Spleen (tissue), 7 donors: ENCODE data around the gene DENND2D.

Experiments used
- POLR2A ChIP-seq, 3 donors: fragments of 450-650 bp; IDR thresholded peaks; one replicate each; pipeline ENCODE4 v1.5.1; 2017; ENCODE audit warnings: antibody characterized with exemption in 3 of 3, mild to moderate bottlenecking in 1 of 3
- TF ChIP-seq, protein P1 (sequence below), 11 experiments: fragments of 200-600 bp in 7 of 11; fragments of 450-650 bp in 4 of 11; sonication (generic) in 4 of 11; IDR thresholded peaks in 8 of 11; conservative IDR thresholded peaks in 3 of 11; 1 replicate in 7 of 11; 2 replicates in 4 of 11; pipeline versions ENCODE4 v1.4.0 to v1.8.0; 2016 to 2021; ENCODE audit warnings: antibody characterized with exemption in 11 of 11, inconsistent platforms in 4 of 11, mild to moderate bottlenecking in 1 of 11
- donor health status: DM: no; HTN: no; CAD: no; lungs with moderate emphysema.
- donor health status: DM: no; HTN: no; CAD: no.
- donor health status: DM: no; HTN: no; CAD: no.

GRCh38 chr1:111141245-111142220 lies 58.9 kb downstream of the DENND2D start:
- TF ChIP-seq POLR2A (IDR thresholded peaks at IDR 0.05), result no peak
- TF ChIP-seq, protein P1, sequence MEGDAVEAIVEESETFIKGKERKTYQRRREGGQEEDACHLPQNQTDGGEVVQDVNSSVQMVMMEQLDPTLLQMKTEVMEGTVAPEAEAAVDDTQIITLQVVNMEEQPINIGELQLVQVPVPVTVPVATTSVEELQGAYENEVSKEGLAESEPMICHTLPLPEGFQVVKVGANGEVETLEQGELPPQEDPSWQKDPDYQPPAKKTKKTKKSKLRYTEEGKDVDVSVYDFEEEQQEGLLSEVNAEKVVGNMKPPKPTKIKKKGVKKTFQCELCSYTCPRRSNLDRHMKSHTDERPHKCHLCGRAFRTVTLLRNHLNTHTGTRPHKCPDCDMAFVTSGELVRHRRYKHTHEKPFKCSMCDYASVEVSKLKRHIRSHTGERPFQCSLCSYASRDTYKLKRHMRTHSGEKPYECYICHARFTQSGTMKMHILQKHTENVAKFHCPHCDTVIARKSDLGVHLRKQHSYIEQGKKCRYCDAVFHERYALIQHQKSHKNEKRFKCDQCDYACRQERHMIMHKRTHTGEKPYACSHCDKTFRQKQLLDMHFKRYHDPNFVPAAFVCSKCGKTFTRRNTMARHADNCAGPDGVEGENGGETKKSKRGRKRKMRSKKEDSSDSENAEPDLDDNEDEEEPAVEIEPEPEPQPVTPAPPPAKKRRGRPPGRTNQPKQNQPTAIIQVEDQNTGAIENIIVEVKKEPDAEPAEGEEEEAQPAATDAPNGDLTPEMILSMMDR (IDR thresholded peaks at IDR 0.05 in 8 of 11, conservative IDR thresholded peaks at IDR 0.05 in 3 of 11), result no peak
